Skeletal muscle satellite cell (primary cell): ENCODE results near the gene RHOU.

Experiments used
- H3K27me3 ChIP-seq: 2 replicates; pipeline ENCODE4 v1.7.0; 2013; ENCODE audit warnings: low read length; ENCODE audit not compliant: control insufficient read depth, insufficient read depth
- H3K36me3 ChIP-seq: 2 replicates; pipeline ENCODE4 v1.7.0; 2013; ENCODE audit warnings: mild to moderate bottlenecking, control low read depth, low read length; ENCODE audit not compliant: insufficient read depth
- H3K4me1 ChIP-seq: 2 replicates; pipeline ENCODE4 v1.7.0; 2013; ENCODE audit warnings: low read length; ENCODE audit not compliant: control insufficient read depth, insufficient read depth
- H3K4me2 ChIP-seq: 2 replicates; pipeline ENCODE4 v1.7.0; 2013; ENCODE audit warnings: mild to moderate bottlenecking, low read length
- H3K4me3 ChIP-seq: 2 replicates; pipeline ENCODE4 v1.7.0; 2013; ENCODE audit warnings: low read length
- H3K9ac ChIP-seq: 2 replicates; pipeline ENCODE4 v1.7.0; 2013; ENCODE audit warnings: mild to moderate bottlenecking, low read depth, low read length, moderate library complexity
- H3K9me3 ChIP-seq: replicated peaks from 2 replicates; pipeline ENCODE4 v1.7.0; 2013; ENCODE audit warnings: mild to moderate bottlenecking, control low read depth, low read length

RHOU gene

DNA sequence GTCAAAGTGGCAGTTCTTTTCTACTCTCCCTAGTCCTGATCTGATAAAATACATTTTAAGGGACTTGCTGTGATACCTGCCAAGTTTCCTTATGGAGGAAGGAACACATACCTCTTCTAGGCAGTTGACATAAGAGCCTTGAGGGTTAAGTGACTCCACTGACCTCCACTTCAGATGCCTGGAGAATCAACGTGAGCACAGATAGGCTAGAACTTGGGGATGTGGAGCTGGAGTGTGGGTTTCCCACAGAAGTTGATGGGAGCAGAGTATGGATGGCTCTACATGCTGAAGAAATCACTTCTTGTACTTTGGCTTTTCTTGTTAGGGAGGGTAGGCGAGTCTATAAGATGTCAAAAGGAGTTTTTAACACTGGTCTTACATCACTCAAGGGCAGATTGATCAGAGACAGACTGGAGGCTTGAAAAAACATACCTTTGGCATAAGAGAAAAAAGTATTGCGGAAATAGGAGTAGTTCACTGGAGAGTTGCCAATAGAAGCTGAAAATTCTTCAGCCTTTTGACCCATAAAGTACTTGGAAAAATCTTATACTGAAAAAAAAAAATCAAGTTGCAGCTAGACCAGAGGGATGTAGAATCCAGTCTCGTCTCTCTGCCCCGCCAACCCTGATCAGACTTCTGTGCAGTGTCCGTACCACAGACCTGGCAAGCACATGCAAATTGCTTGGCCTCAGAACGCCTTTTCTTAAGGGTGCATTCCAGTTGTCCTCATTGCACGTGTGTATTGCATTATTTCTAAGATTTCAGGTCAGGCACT, 5.5 kb downstream of the RHOU start:
- no peaks in the 10 kb centered on the region for H3K4me1 ChIP-seq
- no peak overlapping the region for H3K4me3 ChIP-seq
- H3K27me3 ChIP-seq, result peaks cover 24% of the 10 kb centered on the region
- H3K4me2 ChIP-seq, result no peak overlapping the region
- H3K9me3 ChIP-seq, result no peaks in the 10 kb centered on the region
- H3K9ac ChIP-seq, result no peak overlapping the region
- no peaks in the 10 kb centered on the region for H3K36me3 ChIP-seq

DNA sequence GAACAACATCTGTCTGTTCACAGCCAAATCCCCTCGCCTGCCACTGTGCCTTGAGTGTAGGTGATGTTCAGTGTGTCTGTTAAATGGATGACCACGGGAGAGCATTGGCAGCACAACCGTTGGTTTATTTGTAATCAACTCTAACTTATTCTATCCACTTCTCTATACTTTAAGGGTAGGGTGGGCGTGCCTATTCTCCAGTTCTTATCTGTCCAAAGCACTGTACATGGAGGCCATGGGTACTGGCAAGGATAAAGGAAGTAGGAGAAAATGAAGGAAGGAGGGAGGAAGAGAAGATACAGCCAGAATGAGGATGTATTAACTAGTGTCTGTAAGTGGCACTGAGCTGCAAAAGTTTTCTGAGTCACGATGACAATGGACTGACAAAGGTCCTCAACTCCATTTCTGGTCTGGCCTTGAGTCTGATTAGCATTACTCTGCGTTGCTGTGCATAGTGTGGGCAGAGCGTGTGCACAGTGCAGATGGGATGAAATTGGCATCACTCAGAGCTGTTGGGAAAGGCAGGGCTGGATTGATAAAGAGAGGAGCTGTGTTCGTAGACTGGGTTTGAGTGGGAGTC, 7.1 kb downstream of the RHOU start:
- no peak overlapping the region for H3K4me3 ChIP-seq
- H3K9me3 ChIP-seq, result no peaks in the 10 kb centered on the region
- no peaks in the 10 kb centered on the region for H3K4me1 ChIP-seq
- no peak overlapping the region for H3K4me2 ChIP-seq
- peaks cover 11% of the 10 kb centered on the region for H3K27me3 ChIP-seq
- no peak overlapping the region for H3K9ac ChIP-seq
- no peaks in the 10 kb centered on the region for H3K36me3 ChIP-seq

DNA sequence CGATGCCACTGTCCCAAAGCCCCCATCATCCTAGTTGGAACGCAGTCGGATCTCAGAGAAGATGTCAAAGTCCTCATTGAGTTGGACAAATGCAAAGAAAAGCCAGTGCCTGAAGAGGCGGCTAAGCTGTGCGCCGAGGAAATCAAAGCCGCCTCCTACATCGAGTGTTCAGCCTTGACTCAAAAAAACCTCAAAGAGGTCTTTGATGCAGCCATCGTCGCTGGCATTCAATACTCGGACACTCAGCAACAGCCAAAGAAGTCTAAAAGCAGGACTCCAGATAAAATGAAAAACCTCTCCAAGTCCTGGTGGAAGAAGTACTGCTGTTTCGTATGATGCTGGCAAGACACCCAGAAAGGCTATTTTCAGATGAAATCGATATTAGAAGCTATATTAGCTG, 8.1 kb downstream of the RHOU start:
- no peaks in the 10 kb centered on the region for H3K4me1 ChIP-seq
- H3K9ac ChIP-seq, result no peak overlapping the region
- no peaks in the 10 kb centered on the region for H3K36me3 ChIP-seq
- no peak overlapping the region for H3K4me2 ChIP-seq
- H3K27me3 ChIP-seq, result peaks cover 4% of the 10 kb centered on the region
- no peaks in the 10 kb centered on the region for H3K9me3 ChIP-seq
- no peak overlapping the region for H3K4me3 ChIP-seq

DNA sequence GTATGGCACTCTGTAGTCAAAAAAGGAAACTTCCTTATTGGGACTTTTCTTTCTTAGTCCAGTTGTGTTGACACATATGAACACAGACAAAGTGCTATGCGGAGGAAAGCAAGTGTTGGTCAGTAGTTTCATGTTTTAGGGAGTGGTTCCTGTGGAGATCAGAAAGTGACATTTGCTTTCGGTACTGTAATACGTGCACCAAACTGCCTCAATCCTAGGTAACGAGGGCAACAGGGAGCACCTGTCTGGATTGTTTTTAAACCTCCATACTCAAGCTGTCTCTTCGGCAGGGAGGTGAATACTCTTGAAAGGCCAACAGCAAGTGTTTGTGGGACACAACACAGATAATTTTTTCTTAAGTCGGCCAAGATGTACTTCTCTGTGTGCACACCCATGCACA, 9.1 kb downstream of the RHOU start:
- no peak overlapping the region for H3K4me3 ChIP-seq
- H3K9me3 ChIP-seq, result no peaks in the 10 kb centered on the region
- H3K36me3 ChIP-seq, result no peaks in the 10 kb centered on the region
- H3K4me2 ChIP-seq, result no peak overlapping the region
- H3K9ac ChIP-seq, result no peak overlapping the region
- H3K4me1 ChIP-seq, result no peaks in the 10 kb centered on the region
- H3K27me3 ChIP-seq, result peaks cover 11% of the 10 kb centered on the region

DNA sequence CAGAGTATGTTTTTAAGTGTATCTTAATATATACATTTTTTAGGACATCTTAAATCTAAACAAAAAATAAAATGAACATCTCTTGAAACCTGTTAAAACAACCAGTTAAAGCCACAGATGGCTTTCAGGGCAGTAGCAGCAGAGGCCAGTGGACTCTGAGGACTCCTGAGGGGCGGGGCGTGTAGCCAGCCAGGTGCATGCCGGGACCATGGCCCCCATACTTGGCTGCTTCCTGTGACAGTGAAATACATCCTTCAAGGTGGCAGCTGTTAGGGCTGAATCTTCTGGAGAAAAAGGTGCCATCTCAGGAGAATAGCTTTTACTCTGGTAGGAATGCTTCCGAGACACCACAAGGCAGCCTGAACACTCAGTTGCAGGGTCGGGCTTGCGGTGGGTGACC, 9.6 kb downstream of the RHOU start:
- Histone ChIP-seq H3K4me3 (no peak overlapping the region), H3K27me3 (peaks cover 10% of the 10 kb centered on the region), H3K9me3 (no peaks in the 10 kb centered on the region), H3K9ac (no peak overlapping the region), H3K4me2 (no peak overlapping the region), H3K4me1 (no peaks in the 10 kb centered on the region), H3K36me3 (no peaks in the 10 kb centered on the region)

DNA sequence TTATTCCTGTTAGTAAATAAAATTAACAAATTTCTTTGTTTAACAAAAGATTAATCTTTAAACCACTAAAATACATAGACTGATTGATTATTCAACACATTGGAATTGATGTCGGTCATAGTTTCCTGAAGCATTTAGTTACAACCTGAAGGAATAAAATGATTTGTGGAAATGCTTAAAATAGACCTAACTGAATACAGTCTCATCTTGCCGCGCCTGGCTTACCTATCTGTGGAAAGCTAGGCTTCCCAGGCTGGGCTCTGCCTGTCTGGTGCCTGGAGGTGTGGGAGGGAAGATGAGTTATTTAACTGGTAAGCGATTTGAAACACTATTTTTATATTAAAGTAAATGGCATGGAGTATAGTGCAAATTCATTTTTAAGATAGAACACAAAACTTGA, 10.2 kb downstream of the RHOU start:
- H3K27me3 ChIP-seq, result peaks cover 15% of the 10 kb centered on the region
- H3K9me3 ChIP-seq, result no peaks in the 10 kb centered on the region
- H3K9ac ChIP-seq, result no peak overlapping the region
- no peak overlapping the region for H3K4me3 ChIP-seq
- no peaks in the 10 kb centered on the region for H3K36me3 ChIP-seq
- no peak overlapping the region for H3K4me2 ChIP-seq
- no peaks in the 10 kb centered on the region for H3K4me1 ChIP-seq

DNA sequence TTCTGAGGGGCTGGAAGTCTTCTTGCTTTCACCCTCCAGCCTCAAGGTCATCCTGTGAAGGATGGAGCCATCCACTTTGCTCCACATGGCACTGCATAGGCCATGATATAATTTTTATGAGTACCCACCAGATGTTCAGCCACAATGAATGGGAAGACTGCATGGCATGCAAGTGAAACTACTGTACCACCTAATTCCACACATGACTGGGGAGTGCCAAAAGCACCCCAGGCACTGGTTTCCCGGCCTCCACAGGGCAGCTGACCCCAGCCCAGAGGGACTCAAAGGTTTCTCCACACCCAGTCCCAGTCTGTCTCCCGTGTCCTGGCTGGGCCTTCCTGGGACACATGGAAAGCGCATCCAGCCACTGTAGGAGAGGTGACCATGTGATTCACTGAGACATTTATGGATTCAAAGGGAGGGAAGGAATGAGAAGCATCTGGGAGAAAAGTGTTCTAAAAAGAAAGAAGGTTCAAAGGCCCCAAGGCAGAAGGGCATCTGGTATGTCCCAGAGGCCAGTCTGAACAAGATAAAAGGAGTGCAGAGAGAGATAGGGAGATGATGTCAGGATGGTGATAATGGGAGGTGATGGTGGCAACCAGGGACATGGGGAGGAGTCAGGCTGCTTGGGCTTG, 12.1 kb downstream of the RHOU start:
- no peak overlapping the region for H3K9ac ChIP-seq
- peaks cover 33% of the 10 kb centered on the region for H3K27me3 ChIP-seq
- no peaks in the 10 kb centered on the region for H3K9me3 ChIP-seq
- H3K4me3 ChIP-seq, result no peak overlapping the region
- no peaks in the 10 kb centered on the region for H3K36me3 ChIP-seq
- H3K4me2 ChIP-seq, result no peak overlapping the region
- H3K4me1 ChIP-seq, result no peaks in the 10 kb centered on the region

DNA sequence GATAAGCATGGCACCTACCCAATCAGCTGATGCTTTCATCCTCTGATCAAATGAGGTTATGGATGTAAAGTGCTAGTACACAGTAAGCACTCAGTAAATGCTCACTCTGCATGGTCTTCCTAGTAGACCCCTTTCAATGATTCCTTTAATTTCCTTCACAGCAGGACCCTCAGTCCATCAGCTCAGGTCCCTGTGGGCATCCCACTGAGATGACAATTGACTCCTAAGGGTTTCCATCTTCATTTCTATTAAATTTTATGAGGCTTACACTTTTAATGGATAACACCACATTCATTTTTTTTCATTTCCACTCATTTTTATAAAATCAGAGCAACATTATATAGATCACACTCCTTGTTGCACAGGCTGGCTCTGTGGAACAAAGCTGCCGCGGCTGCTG, 12.8 kb downstream of the RHOU start:
- no peaks in the 10 kb centered on the region for H3K4me1 ChIP-seq

DNA sequence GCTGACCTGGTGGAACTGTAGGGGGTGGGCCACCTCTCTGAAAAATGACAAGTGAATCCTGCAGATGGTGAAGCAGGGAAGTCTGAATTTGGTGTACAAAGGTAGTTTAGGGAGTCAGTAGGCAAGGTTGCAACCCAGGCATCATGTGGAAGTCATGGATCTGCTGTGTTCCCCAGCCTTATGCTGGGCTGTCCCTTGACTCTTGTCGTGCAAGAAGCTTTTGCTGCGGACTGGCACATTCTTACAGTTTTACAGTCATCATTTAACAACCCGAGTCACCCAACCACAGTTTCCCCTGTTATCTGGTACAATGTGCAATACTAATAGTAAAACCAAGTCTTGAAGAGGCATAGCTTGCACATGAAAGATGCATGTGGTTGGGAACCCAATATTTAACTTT, 13.2 kb downstream of the RHOU start:
- Histone ChIP-seq H3K9ac (no peak overlapping the region), H3K4me3 (no peak overlapping the region), H3K36me3 (no peaks in the 10 kb centered on the region), H3K4me2 (no peak overlapping the region), H3K4me1 (no peaks in the 10 kb centered on the region), H3K27me3 (peaks cover 34% of the 10 kb centered on the region), H3K9me3 (no peaks in the 10 kb centered on the region)

More for the DNA sequence above, 12.8 kb downstream of the RHOU start:
- no peak overlapping the region for H3K4me2 ChIP-seq
- H3K4me3 ChIP-seq, result no peak overlapping the region
- H3K27me3 ChIP-seq, result peaks cover 33% of the 10 kb centered on the region
- H3K9ac ChIP-seq, result no peak overlapping the region
- H3K36me3 ChIP-seq, result no peaks in the 10 kb centered on the region
- no peaks in the 10 kb centered on the region for H3K9me3 ChIP-seq

DNA sequence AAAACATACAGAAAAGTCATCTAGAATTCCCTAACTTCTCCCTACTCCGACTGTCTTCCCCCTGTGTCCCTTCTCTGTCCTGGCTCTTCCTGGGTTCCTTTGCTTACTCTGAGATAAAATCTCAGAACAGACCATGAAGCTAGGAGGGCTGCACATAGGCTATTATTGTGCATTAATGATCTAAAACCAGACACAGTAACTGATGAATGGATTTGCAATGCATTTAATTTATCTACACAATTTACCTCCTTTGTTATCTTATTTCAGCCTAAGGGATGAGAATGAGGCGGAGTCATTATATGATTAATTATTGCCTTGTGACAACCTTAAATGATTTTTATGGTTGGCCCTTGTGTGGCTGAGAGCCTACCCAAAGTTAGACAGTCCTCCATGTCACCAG, 14.5 kb downstream of the RHOU start:
- Histone ChIP-seq H3K36me3 (no peaks in the 10 kb centered on the region), H3K4me3 (no peak overlapping the region), H3K4me1 (no peaks in the 10 kb centered on the region), H3K4me2 (no peak overlapping the region), H3K9ac (no peak overlapping the region), H3K9me3 (no peaks in the 10 kb centered on the region), H3K27me3 (peaks cover 43% of the 10 kb centered on the region)

DNA sequence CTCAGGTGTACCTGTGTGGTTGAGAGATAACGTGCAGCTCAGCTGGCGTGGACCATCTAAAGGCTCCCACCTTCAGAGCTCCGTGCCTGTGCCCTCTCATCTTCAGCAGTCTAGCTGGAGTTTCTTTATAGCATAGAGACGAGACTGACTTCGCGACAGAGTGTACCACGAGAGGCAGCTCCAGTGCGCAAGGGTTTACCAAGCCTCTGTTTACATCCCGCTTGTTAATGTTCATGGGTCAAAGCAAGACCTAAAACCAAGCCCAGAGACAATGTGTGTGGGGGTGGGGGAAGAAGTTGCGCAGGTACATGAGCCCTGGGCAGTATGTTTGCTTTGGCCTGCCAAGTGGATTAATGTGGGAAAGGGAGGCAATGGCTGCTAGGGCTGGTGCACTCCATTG, 15.6 kb downstream of the RHOU start:
- Histone ChIP-seq H3K4me3 (no peak overlapping the region), H3K36me3 (no peaks in the 10 kb centered on the region), H3K27me3 (peaks cover 43% of the 10 kb centered on the region), H3K9ac (no peak overlapping the region), H3K4me2 (no peak overlapping the region), H3K9me3 (no peaks in the 10 kb centered on the region), H3K4me1 (no peaks in the 10 kb centered on the region)
